ENCODE measurements around the gene AMPH. TPM values are rescaled to one million over a fixed set of nuclear protein-coding genes. Genes with fewer than 3 reads are reported as not detected.

The AMPH gene
- total and polyA plus RNA-seq, 2 of the 4 experiments (the other 2 are of a cell fraction) = 3.9 to 4.8 TPM

GRCh38 chr7:38372290-38372689 lies 258.9 kb downstream of the AMPH start:
- Histone ChIP-seq H2BK15ac (ENCODE audit: low read depth, low read length) (no peak overlapping the region), H2AFZ (replicated peaks; ENCODE audit: low read length, poor library complexity) (no peak overlapping the region), H4K5ac (ENCODE audit: low read depth, low read length) (no peak overlapping the region), H3K4me3 (ENCODE audit: insufficient read depth, low read depth, low read length) (no peak overlapping the region), H4K20me1 (ENCODE audit: insufficient read depth, low read length) (no peaks in the 10 kb centered on the region), H2AK9ac (replicated peaks; ENCODE audit: low read depth, low read length, poor library complexity) (no peak overlapping the region), H3K27me3 (ENCODE audit: control insufficient read depth, insufficient read depth, low read length) (no peaks in the 10 kb centered on the region), H2BK5ac (ENCODE audit: low read depth, low read length, poor library complexity, severe bottlenecking) (no peak overlapping the region), H3K23ac (ENCODE audit: low read depth, low read length) (no peak overlapping the region), H2BK20ac (ENCODE audit: low read depth, low read length) (no peak overlapping the region), H3K9ac (ENCODE audit: low read depth, low read length) (no peak overlapping the region), H3K4me2 (ENCODE audit: low read depth, low read length) (no peak overlapping the region), H3K18ac (ENCODE audit: low read depth, low read length) (no peak overlapping the region), H3K9me3 (ENCODE audit: control insufficient read depth, insufficient read depth, low read length) (no peaks in the 10 kb centered on the region), H4K91ac (ENCODE audit: insufficient read depth, low read depth, low read length) (no peak overlapping the region), H3K4ac (ENCODE audit: low read depth, low read length) (no peak overlapping the region), H3K36me3 (ENCODE audit: control insufficient read depth, insufficient read depth, low read length) (no peaks in the 10 kb centered on the region), H2BK120ac (ENCODE audit: low read depth, low read length) (no peak overlapping the region), H4K8ac (ENCODE audit: low read depth in 2 of 2, low read length in 2 of 2) (no peak overlapping the region), H3K9me1 (ENCODE audit: insufficient read depth, low read length) (no peaks in the 10 kb centered on the region), H3K56ac (ENCODE audit: extremely low read depth, insufficient read depth, low read length) (no peak overlapping the region), H2AK5ac (ENCODE audit: low read depth, low read length) (no peak overlapping the region), H3K4me1 (ENCODE audit: control insufficient read depth, insufficient read depth, low read length) (no peaks in the 10 kb centered on the region), H3K79me1 (ENCODE audit: low read depth in 1 of 2, low read length in 2 of 2) (no peaks in the 10 kb centered on the region), H3K14ac (replicated peaks; ENCODE audit: low read depth, low read length) (no peak overlapping the region), H3K27ac (ENCODE audit: insufficient read depth, low read length) (no peak overlapping the region)
- no CpG with 5 or more reads among the region's 7 CpGs for WGBS, 2 experiments (ENCODE audit: extremely low coverage in 2 of 2, insufficient read length in 1 of 2)
- in situ Hi-C loops (cut with MboI; ENCODE audit: low sequenced_read_pairs) = no loop called here
- ChIA-PET CTCF (no interaction called here), POLR2A (ENCODE audit: unreplicated experiment) (no interaction called here)
- dilution Hi-C loops (cut with HindIII; ENCODE audit: low sequenced_read_pairs, unreplicated experiment) = no loop called here
- no TSS peak for BruUV-seq (replicated peaks)
- intact Hi-C loops (cut with micrococcal nuclease) = loop anchor here (5.0 kb wide), 1 partner anchor 470 kb away; no protein-coding TSS in a partner anchor
- DNase-seq = no peak
- no peak for TF ChIP-seq MAZ (IDR thresholded peaks at IDR 0.05; ENCODE audit: borderline replicate concordance, low read depth, low read length)
- no peak for TF ChIP-seq CHD1 (IDR thresholded peaks at IDR 0.05; ENCODE audit: low read depth, low read length)
- TF ChIP-seq MXI1 (IDR thresholded peaks at IDR 0.05; ENCODE audit: borderline replicate concordance, low read depth, low read length) = no peak
- TF ChIP-seq BHLHE40 (IDR thresholded peaks at IDR 0.05; ENCODE audit: low read depth, low read length) = no peak
- TF ChIP-seq NFE2L2 (IDR thresholded peaks at IDR 0.05; ENCODE audit: low read depth, low read length) = no peak
- no peak for TF ChIP-seq RCOR1 (IDR thresholded peaks at IDR 0.05; ENCODE audit: insufficient replicate concordance, low read length)
- TF ChIP-seq SMC3 (IDR thresholded peaks at IDR 0.05; ENCODE audit: low read depth, low read length) = no peak
- TF ChIP-seq MAFK (IDR thresholded peaks at IDR 0.05; ENCODE audit: low read depth, low read length) = no peak
- no peak for TF ChIP-seq RFX5 (IDR thresholded peaks at IDR 0.05; ENCODE audit: low read depth, low read length)
- no peak for TF ChIP-seq POLR2A (IDR thresholded peaks at IDR 0.05; ENCODE audit: low read depth, low read length)
- TF ChIP-seq RAD21 (IDR thresholded peaks at IDR 0.05; ENCODE audit: low read length) = no peak
- no peak for TF ChIP-seq USF2 (IDR thresholded peaks at IDR 0.05; ENCODE audit: low read depth, low read length)
- no peak for TF ChIP-seq CEBPB (IDR thresholded peaks at IDR 0.05; ENCODE audit: low read depth, low read length)
- ATAC-seq (ENCODE audit: low read depth) = no peak
